ENCODE results near the gene CWC15. TPM values are rescaled to one million over a fixed set of nuclear protein-coding genes. Genes with fewer than 3 reads are reported as not detected.
"Not testable (repeated sequence)": the region's sequence is repeated elsewhere in the genome, so short reads cannot be mapped to it uniquely, and the experiment has no call there.

Gene CWC15
- polyA plus RNA-seq, 1 donor (not counting 4 experiments of a cell fraction or from before 2014, with no cell fraction given) = 56.3 TPM

DNA sequence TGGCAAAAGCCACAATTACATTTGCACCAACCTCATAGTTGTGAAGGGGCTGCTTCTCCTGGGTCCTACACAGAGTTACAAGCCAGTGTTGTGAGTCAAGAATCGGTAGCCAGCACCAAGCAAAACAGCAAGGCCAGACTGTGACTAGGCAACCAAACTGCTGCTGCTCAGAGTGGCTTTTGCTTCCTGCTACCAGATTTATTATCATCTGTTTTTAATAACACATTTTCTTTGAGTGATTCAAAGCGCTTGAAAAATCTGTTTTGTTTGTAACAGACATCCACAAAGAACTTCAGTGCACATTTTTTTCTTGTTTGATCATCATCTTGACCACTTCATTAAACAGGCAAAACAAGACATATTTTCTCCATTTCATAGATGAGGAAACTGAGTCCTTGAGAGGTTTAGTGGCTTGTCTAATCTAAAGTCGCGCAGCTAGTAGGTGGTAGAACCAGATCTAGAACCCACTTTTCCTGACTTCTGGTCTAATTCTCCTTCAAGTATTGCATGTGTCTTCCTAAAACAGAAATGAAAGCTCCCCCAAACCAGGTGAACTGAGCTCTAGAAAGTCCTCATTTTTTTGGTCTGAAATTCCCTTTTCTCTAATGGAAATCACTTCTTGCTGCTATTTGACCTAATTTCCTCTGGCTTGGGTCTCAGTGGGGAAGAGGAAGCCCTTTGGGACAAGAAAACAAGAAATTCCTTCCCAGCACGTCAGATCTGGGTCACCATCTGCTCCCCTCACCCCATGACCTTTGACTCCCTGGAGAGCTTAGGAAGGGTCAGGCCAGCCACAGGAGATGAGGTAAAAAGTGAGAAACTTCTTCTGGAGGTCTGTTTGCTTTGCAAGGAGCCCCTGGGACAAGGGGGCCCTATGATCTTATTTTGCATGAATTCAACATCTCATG lies 39.9 kb downstream of the CWC15 start:
- no peaks in the 10 kb centered on the region for H3K27me3 ChIP-seq (ENCODE audit: control insufficient read depth, extremely low read depth, insufficient read depth, low read length)
- no peak overlapping the region for H3K4me3 ChIP-seq (ENCODE audit: control insufficient read depth in 2 of 3, extremely low read depth in 1 of 3, insufficient read depth in 2 of 3, low read depth in 1 of 3, low read length in 3 of 3)
- H3K9ac ChIP-seq (ENCODE audit: control insufficient read depth, extremely low read depth, insufficient read depth, low read length) = no peak overlapping the region
- no peak overlapping the region for H3K27ac ChIP-seq (ENCODE audit: control insufficient read depth, insufficient read depth, low read length)
- TF ChIP-seq, protein P1, sequence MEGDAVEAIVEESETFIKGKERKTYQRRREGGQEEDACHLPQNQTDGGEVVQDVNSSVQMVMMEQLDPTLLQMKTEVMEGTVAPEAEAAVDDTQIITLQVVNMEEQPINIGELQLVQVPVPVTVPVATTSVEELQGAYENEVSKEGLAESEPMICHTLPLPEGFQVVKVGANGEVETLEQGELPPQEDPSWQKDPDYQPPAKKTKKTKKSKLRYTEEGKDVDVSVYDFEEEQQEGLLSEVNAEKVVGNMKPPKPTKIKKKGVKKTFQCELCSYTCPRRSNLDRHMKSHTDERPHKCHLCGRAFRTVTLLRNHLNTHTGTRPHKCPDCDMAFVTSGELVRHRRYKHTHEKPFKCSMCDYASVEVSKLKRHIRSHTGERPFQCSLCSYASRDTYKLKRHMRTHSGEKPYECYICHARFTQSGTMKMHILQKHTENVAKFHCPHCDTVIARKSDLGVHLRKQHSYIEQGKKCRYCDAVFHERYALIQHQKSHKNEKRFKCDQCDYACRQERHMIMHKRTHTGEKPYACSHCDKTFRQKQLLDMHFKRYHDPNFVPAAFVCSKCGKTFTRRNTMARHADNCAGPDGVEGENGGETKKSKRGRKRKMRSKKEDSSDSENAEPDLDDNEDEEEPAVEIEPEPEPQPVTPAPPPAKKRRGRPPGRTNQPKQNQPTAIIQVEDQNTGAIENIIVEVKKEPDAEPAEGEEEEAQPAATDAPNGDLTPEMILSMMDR (optimal IDR thresholded peaks at IDR 0.05 in 1 of 3, IDR thresholded peaks at IDR 0.05 in 1 of 3, conservative IDR thresholded peaks at IDR 0.05 in 1 of 3; ENCODE audit: extremely low read depth in 1 of 3, insufficient read depth in 2 of 3, low read length in 3 of 3) = no peak
- no peak for TF ChIP-seq EZH2 (IDR thresholded peaks at IDR 0.05; ENCODE audit: low read length)
- H3K9me1 ChIP-seq (ENCODE audit: control insufficient read depth, extremely low read depth, insufficient read depth, low read length) = no peaks in the 10 kb centered on the region
- H3K4me1 ChIP-seq (ENCODE audit: control insufficient read depth, extremely low read depth, insufficient read depth, low read length) = no peaks in the 10 kb centered on the region
- H3K79me2 ChIP-seq (ENCODE audit: control insufficient read depth, insufficient read depth, low read length) = no peaks in the 10 kb centered on the region
- dilution Hi-C loops (cut with MboI; ENCODE audit: extremely low pct_ligation_motif_present, low sequenced_read_pairs) = no loop called here
- no peak overlapping the region for H2AFZ ChIP-seq (ENCODE audit: control insufficient read depth, low read length)
- no peaks in the 10 kb centered on the region for H3K9me3 ChIP-seq (ENCODE audit: control insufficient read depth, low read depth, low read length)
- FAIRE-seq (no peak), DNase-seq (ENCODE audit: low read depth, low spot score) (no peak)
- no peak overlapping the region for H3K4me2 ChIP-seq (ENCODE audit: control insufficient read depth, extremely low read depth, insufficient read depth, low read depth, low read length)
- no peaks in the 10 kb centered on the region for H4K20me1 ChIP-seq (ENCODE audit: control insufficient read depth, extremely low read depth, insufficient read depth, low read length)
- no peaks in the 10 kb centered on the region for H3K36me3 ChIP-seq (ENCODE audit: control insufficient read depth in 2 of 2, extremely low read depth in 1 of 2, insufficient read depth in 2 of 2, low read length in 2 of 2)

DNA sequence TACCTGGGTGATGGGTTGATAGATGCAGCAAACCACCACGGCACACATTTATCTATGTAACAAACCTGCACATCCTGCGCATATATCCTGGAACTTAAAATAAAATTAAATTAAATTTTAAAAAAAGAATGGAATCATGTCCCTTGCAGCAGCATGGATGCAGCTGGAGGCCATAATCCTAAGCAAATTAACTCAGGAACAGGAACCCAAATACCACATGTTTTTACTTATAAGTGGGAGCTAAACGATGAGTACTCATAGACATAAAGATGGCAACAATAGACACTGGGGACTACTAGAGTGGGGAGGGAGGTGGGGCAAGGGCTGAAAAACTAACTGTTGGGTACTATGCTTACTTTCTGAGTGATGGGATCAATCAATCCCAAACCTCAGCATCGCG lies 40.9 kb downstream of the CWC15 start:
- Histone ChIP-seq H3K27ac (ENCODE audit: control insufficient read depth, insufficient read depth, low read length) (no peak overlapping the region), H3K4me2 (ENCODE audit: control insufficient read depth, extremely low read depth, insufficient read depth, low read depth, low read length) (no peak overlapping the region), H3K4me3 (ENCODE audit: control insufficient read depth in 2 of 3, extremely low read depth in 1 of 3, insufficient read depth in 2 of 3, low read depth in 1 of 3, low read length in 3 of 3) (no peak overlapping the region), H4K20me1 (ENCODE audit: control insufficient read depth, extremely low read depth, insufficient read depth, low read length) (no peaks in the 10 kb centered on the region), H2AFZ (ENCODE audit: control insufficient read depth, low read length) (no peak overlapping the region), H3K27me3 (ENCODE audit: control insufficient read depth, extremely low read depth, insufficient read depth, low read length) (no peaks in the 10 kb centered on the region), H3K9me1 (ENCODE audit: control insufficient read depth, extremely low read depth, insufficient read depth, low read length) (no peaks in the 10 kb centered on the region), H3K79me2 (ENCODE audit: control insufficient read depth, insufficient read depth, low read length) (no peaks in the 10 kb centered on the region), H3K9ac (ENCODE audit: control insufficient read depth, extremely low read depth, insufficient read depth, low read length) (no peak overlapping the region), H3K9me3 (ENCODE audit: control insufficient read depth, low read depth, low read length) (no peaks in the 10 kb centered on the region), H3K36me3 (ENCODE audit: control insufficient read depth in 2 of 2, extremely low read depth in 1 of 2, insufficient read depth in 2 of 2, low read length in 2 of 2) (no peaks in the 10 kb centered on the region), H3K4me1 (ENCODE audit: control insufficient read depth, extremely low read depth, insufficient read depth, low read length) (no peaks in the 10 kb centered on the region)
- DNase-seq (ENCODE audit: low read depth, low spot score) = no peak
- TF ChIP-seq, protein P1 (optimal IDR thresholded peaks at IDR 0.05 in 1 of 3, IDR thresholded peaks at IDR 0.05 in 1 of 3, conservative IDR thresholded peaks at IDR 0.05 in 1 of 3; ENCODE audit: extremely low read depth in 1 of 3, insufficient read depth in 2 of 3, low read length in 3 of 3) = no peak
- TF ChIP-seq EZH2 (IDR thresholded peaks at IDR 0.05; ENCODE audit: low read length) = no peak
- FAIRE-seq = no peak
- dilution Hi-C loops (cut with MboI; ENCODE audit: extremely low pct_ligation_motif_present, low sequenced_read_pairs) = no loop called here

GRCh38 chr11:94932072-94932471 lies 41.3 kb downstream of the CWC15 start:
- H3K27ac ChIP-seq (ENCODE audit: control insufficient read depth, insufficient read depth, low read length); H4K20me1 ChIP-seq (ENCODE audit: control insufficient read depth, extremely low read depth, insufficient read depth, low read length); H3K4me2 ChIP-seq (ENCODE audit: control insufficient read depth, extremely low read depth, insufficient read depth, low read depth, low read length); H3K4me3 ChIP-seq (ENCODE audit: control insufficient read depth in 2 of 3, extremely low read depth in 1 of 3, insufficient read depth in 2 of 3, low read depth in 1 of 3, low read length in 3 of 3); H3K36me3 ChIP-seq (ENCODE audit: control insufficient read depth in 2 of 2, extremely low read depth in 1 of 2, insufficient read depth in 2 of 2, low read length in 2 of 2); H3K9me1 ChIP-seq (ENCODE audit: control insufficient read depth, extremely low read depth, insufficient read depth, low read length); H3K9ac ChIP-seq (ENCODE audit: control insufficient read depth, extremely low read depth, insufficient read depth, low read length); H3K79me2 ChIP-seq (ENCODE audit: control insufficient read depth, insufficient read depth, low read length); H2AFZ ChIP-seq (ENCODE audit: control insufficient read depth, low read length); FAIRE-seq; H3K9me3 ChIP-seq (ENCODE audit: control insufficient read depth, low read depth, low read length); dilution Hi-C loops (cut with MboI; ENCODE audit: extremely low pct_ligation_motif_present, low sequenced_read_pairs); H3K27me3 ChIP-seq (ENCODE audit: control insufficient read depth, extremely low read depth, insufficient read depth, low read length); H3K4me1 ChIP-seq (ENCODE audit: control insufficient read depth, extremely low read depth, insufficient read depth, low read length); DNase-seq (ENCODE audit: low read depth, low spot score): not testable (repeated sequence)
